IMR-90 (cell line): Measurements from ENCODE around the gene SMAP1. TPM values are rescaled to one million over a fixed set of nuclear protein-coding genes. Genes with fewer than 3 reads are reported as not detected.

Source experiments
- ATAC-seq: fragments of 200-7000 bp; cut with Tn5 transposase; 2 replicates; pipeline ENCODE4 v1.9.1; 2020; ENCODE audit warnings: low read depth, mild to moderate bottlenecking, moderate library complexity
- BruUV-seq: library from RNA; stranded (reverse); fragments of 400-500 nt; replicated peaks from 2 replicates; lab custom pipeline; 2021; lab: Mats Ljungman, UMichigan
- CTCF ChIA-PET: fragments of 300-600 bp; formaldehyde crosslinking; extraction: SDS; loops from one replicate; lab custom pipeline; 2021; ENCODE audit warnings: antibody characterized with exemption; lab: Yijun Ruan, JAX
- POLR2A ChIA-PET: fragments of 300-600 bp; sonication (Branson Sonifier 250); formaldehyde crosslinking; loops from one replicate; lab custom pipeline; 2022; ENCODE audit warnings: antibody characterized with exemption; ENCODE audit not compliant: unreplicated experiment; lab: Charles Lee
- DNase-seq: peaks from one replicate; pipeline ENCODE4 v3.0.0; 2013
- H2AFZ ChIP-seq: replicated peaks from 2 replicates; pipeline ENCODE3; 2013; ENCODE audit warnings: low read length, mild to moderate bottlenecking; ENCODE audit not compliant: poor library complexity
- H2AK5ac ChIP-seq: 2 replicates; pipeline ENCODE4 v1.6.1; 2013; ENCODE audit warnings: low read depth, low read length, inconsistent platforms
- H2AK9ac ChIP-seq: replicated peaks from 2 replicates; pipeline ENCODE3; 2013; ENCODE audit warnings: mild to moderate bottlenecking, low read depth, low read length, moderate library complexity; ENCODE audit not compliant: poor library complexity
- H2BK120ac ChIP-seq: 2 replicates; pipeline ENCODE4 v1.6.1; 2013; ENCODE audit warnings: low read depth, low read length, inconsistent platforms
- H2BK15ac ChIP-seq: 3 replicates; pipeline ENCODE4 v1.6.1; 2013; ENCODE audit warnings: low read depth, low read length, inconsistent platforms
- H2BK20ac ChIP-seq: 2 replicates; pipeline ENCODE4 v1.6.1; 2013; ENCODE audit warnings: low read depth, mild to moderate bottlenecking, inconsistent platforms, low read length, moderate library complexity
- H2BK5ac ChIP-seq: 2 replicates; pipeline ENCODE4 v1.6.1; 2013; ENCODE audit warnings: mild to moderate bottlenecking, low read depth, low read length, inconsistent platforms; ENCODE audit not compliant: poor library complexity, severe bottlenecking
- H3K14ac ChIP-seq: replicated peaks from 2 replicates; pipeline ENCODE4 v1.6.1; 2013; ENCODE audit warnings: low read depth, low read length, inconsistent platforms
- H3K18ac ChIP-seq: 2 replicates; pipeline ENCODE4 v1.6.1; 2013; ENCODE audit warnings: low read depth, low read length, control low read depth
- H3K23ac ChIP-seq: 2 replicates; pipeline ENCODE4 v1.6.1; 2013; ENCODE audit warnings: low read depth, low read length, inconsistent platforms
- H3K27ac ChIP-seq: 2 replicates; pipeline ENCODE4 v1.5.1; 2013; ENCODE audit warnings: mild to moderate bottlenecking, control low read depth, low read length; ENCODE audit not compliant: insufficient read depth
- H3K27me3 ChIP-seq: 2 replicates; pipeline ENCODE4 v1.6.1; 2013; ENCODE audit warnings: low read length; ENCODE audit not compliant: control insufficient read depth, insufficient read depth
- H3K36me3 ChIP-seq: 2 replicates; pipeline ENCODE4 v1.6.1; 2013; ENCODE audit warnings: low read length, mixed read lengths; ENCODE audit not compliant: control insufficient read depth, insufficient read depth
- H3K4ac ChIP-seq: 2 replicates; pipeline ENCODE4 v1.6.1; 2013; ENCODE audit warnings: low read depth, low read length, inconsistent platforms
- H3K4me1 ChIP-seq: 2 replicates; pipeline ENCODE4 v1.6.1; 2013; ENCODE audit warnings: low read length, mixed read lengths; ENCODE audit not compliant: control insufficient read depth, insufficient read depth
- H3K4me2 ChIP-seq: 2 replicates; pipeline ENCODE4 v1.6.1; 2013; ENCODE audit warnings: low read depth, mild to moderate bottlenecking, control low read depth, low read length, moderate library complexity
- H3K4me3 ChIP-seq: 2 replicates; pipeline ENCODE4 v1.5.1; 2013; ENCODE audit warnings: low read depth, mild to moderate bottlenecking, control low read depth, low read length, moderate library complexity; ENCODE audit not compliant: insufficient read depth
- H3K56ac ChIP-seq: 2 replicates; pipeline ENCODE4 v1.6.1; 2013; ENCODE audit warnings: low read length, inconsistent platforms; ENCODE audit not compliant: insufficient read depth; ENCODE audit errors: extremely low read depth
- H3K79me1 ChIP-seq, 2 experiments: 2 replicates each; pipeline ENCODE4 v1.6.1; 2013; ENCODE audit warnings: low read length in 2 of 2, inconsistent platforms in 1 of 2, low read depth in 1 of 2
- H3K9ac ChIP-seq: 2 replicates; pipeline ENCODE4 v1.6.1; 2013; ENCODE audit warnings: low read depth, low read length, control low read depth
- H3K9me1 ChIP-seq: 2 replicates; pipeline ENCODE4 v1.6.1; 2013; ENCODE audit warnings: low read length, inconsistent platforms; ENCODE audit not compliant: insufficient read depth
- H3K9me3 ChIP-seq: 2 replicates; pipeline ENCODE4 v1.6.1; 2013; ENCODE audit warnings: low read length; ENCODE audit not compliant: control insufficient read depth, insufficient read depth
- H4K20me1 ChIP-seq: 2 replicates; pipeline ENCODE4 v1.6.1; 2013; ENCODE audit warnings: low read length, inconsistent platforms; ENCODE audit not compliant: insufficient read depth
- H4K5ac ChIP-seq: 2 replicates; pipeline ENCODE4 v1.6.1; 2013; ENCODE audit warnings: mild to moderate bottlenecking, low read depth, low read length, control low read depth
- H4K8ac ChIP-seq, 2 experiments: 2 replicates each; pipeline ENCODE4 v1.6.1; 2013; ENCODE audit warnings: low read depth in 2 of 2, low read length in 2 of 2, control low read depth in 1 of 2, inconsistent platforms in 1 of 2
- H4K91ac ChIP-seq: 2 replicates; pipeline ENCODE4 v1.6.1; 2013; ENCODE audit warnings: low read depth, low read length, inconsistent platforms; ENCODE audit not compliant: insufficient read depth
- BHLHE40 ChIP-seq: fragments of 150-350 bp; IDR thresholded peaks from 2 replicates; pipeline ENCODE4 v1.6.1; 2016; ENCODE audit warnings: mild to moderate bottlenecking, low read depth, low read length
- CEBPB ChIP-seq: IDR thresholded peaks from 2 replicates; pipeline ENCODE4 v1.6.1; 2012; ENCODE audit warnings: low read depth, low read length, improper control_type of control experiment
- CHD1 ChIP-seq: IDR thresholded peaks from 2 replicates; pipeline ENCODE4 v1.6.1; 2012; ENCODE audit warnings: low read depth, low read length, improper control_type of control experiment
- CTCF ChIP-seq: conservative IDR thresholded peaks from 2 replicates; pipeline ENCODE4 v1.5.1; 2012; ENCODE audit warnings: mild to moderate bottlenecking, low read depth, low read length, improper control_type of control experiment
- ELK1 ChIP-seq: fragments of 150-350 bp; IDR thresholded peaks from 2 replicates; pipeline ENCODE4 v1.6.1; 2016; ENCODE audit warnings: low read depth, mild to moderate bottlenecking, low read length, moderate library complexity, borderline replicate concordance
- FOS ChIP-seq: fragments of 150-350 bp; IDR thresholded peaks from 2 replicates; pipeline ENCODE4 v1.6.1; 2016; ENCODE audit warnings: low read depth, low read length
- MAFK ChIP-seq: IDR thresholded peaks from 2 replicates; pipeline ENCODE4 v1.6.1; 2012; ENCODE audit warnings: low read depth, low read length, improper control_type of control experiment
- MAZ ChIP-seq: IDR thresholded peaks from 2 replicates; pipeline ENCODE4 v1.6.1; 2012; ENCODE audit warnings: low read depth, mild to moderate bottlenecking, low read length, improper control_type of control experiment, moderate library complexity, borderline replicate concordance
- MXI1 ChIP-seq: IDR thresholded peaks from 2 replicates; pipeline ENCODE4 v1.6.1; 2012; ENCODE audit warnings: low read depth, mild to moderate bottlenecking, low read length, moderate library complexity, borderline replicate concordance
- NFE2L2 ChIP-seq: fragments of 150-350 bp; IDR thresholded peaks from 2 replicates; pipeline ENCODE4 v1.6.1; 2016; ENCODE audit warnings: low read depth, mild to moderate bottlenecking, low read length
- POLR2A ChIP-seq: IDR thresholded peaks from 2 replicates; pipeline ENCODE4 v1.6.1; 2012; ENCODE audit warnings: mild to moderate bottlenecking, low read depth, low read length
- RAD21 ChIP-seq: IDR thresholded peaks from 2 replicates; pipeline ENCODE4 v1.6.1; 2012; ENCODE audit warnings: low read length, improper control_type of control experiment
- RCOR1 ChIP-seq: IDR thresholded peaks from 2 replicates; pipeline ENCODE4 v1.6.1; 2012; ENCODE audit warnings: mild to moderate bottlenecking, low read length, improper control_type of control experiment; ENCODE audit not compliant: insufficient replicate concordance
- RFX5 ChIP-seq: IDR thresholded peaks from 2 replicates; pipeline ENCODE4 v1.8.0; 2012; ENCODE audit warnings: low read depth, mild to moderate bottlenecking, low read length, moderate library complexity
- SMC3 ChIP-seq: fragments of 150-350 bp; IDR thresholded peaks from 2 replicates; pipeline ENCODE4 v1.6.1; 2016; ENCODE audit warnings: low read depth, mild to moderate bottlenecking, antibody characterized with exemption, low read length, moderate library complexity
- USF2 ChIP-seq: fragments of 150-350 bp; IDR thresholded peaks from 2 replicates; pipeline ENCODE4 v1.6.1; 2017; ENCODE audit warnings: mild to moderate bottlenecking, antibody characterized with exemption, low read length, low read depth
- WGBS, 2 experiments: methylation state at CpG; one replicate each; pipeline versions ENCODE4 v1.1.5 to v1.1.7; 2013; ENCODE audit warnings: missing lambda C conversion rate in 2 of 2; ENCODE audit not compliant: insufficient read length in 1 of 2; ENCODE audit errors: extremely low coverage in 2 of 2; 5-methylcytosine and 5-hydroxymethylcytosine counted together
- dilution Hi-C: fragments of 300-500 bp; cut with HindIII; formaldehyde crosslinking; loops from one replicate; pipeline ENCODE4 v1.14.3; 2018; ENCODE audit warnings: low sequenced_read_pairs; ENCODE audit not compliant: unreplicated experiment
- in situ Hi-C: fragments of 300-500 bp; cut with MboI; formaldehyde crosslinking; loops from 3 replicates; pipeline ENCODE4 v1.14.3; 2019; ENCODE audit warnings: low sequenced_read_pairs, inconsistent platforms, mixed read lengths
- intact Hi-C: fragments of 100-400 bp; cut with micrococcal nuclease; formaldehyde crosslinking; loops from 2 replicates; pipeline ENCODE4 v1.10.0; 2022
- polyA plus RNA-seq, 3 experiments: library from polyadenylated mRNA; depleted of rRNA; stranded (reverse); fragments of >200 nt; gene quantifications; 2 replicates each; pipeline ENCODE4 v1.2.3, GENCODE V29; 2012; ENCODE audit warnings: low replicate concordance in 1 of 3
- total RNA-seq: library from RNA; depleted of rRNA; stranded (reverse); fragments of >200 nt; gene quantifications from 2 replicates; pipeline ENCODE4 v1.2.3, GENCODE V29; 2012

SMAP1 gene
- total and polyA plus RNA-seq, 2 of the 4 experiments (the other 2 are of a cell fraction) = 14.8 to 16.7 TPM

- Histone ChIP-seq H2AK9ac (no peak overlapping the region), H3K9me1 (no peaks in the 10 kb centered on the region), H3K79me1 (no peaks in the 10 kb centered on the region), H3K4ac (no peak overlapping the region), H3K4me3 (no peak overlapping the region), H3K14ac (no peak overlapping the region), H3K4me2 (no peak overlapping the region), H4K5ac (no peak overlapping the region), H3K27ac (no peak overlapping the region), H3K9me3 (no peaks in the 10 kb centered on the region), H3K9ac (no peak overlapping the region), H4K91ac (no peak overlapping the region), H3K4me1 (no peaks in the 10 kb centered on the region), H2BK20ac (no peak overlapping the region), H3K18ac (no peak overlapping the region), H3K36me3 (no peaks in the 10 kb centered on the region), H2AK5ac (no peak overlapping the region), H2BK15ac (no peak overlapping the region), H2BK120ac (no peak overlapping the region), H2AFZ (no peak overlapping the region), H4K8ac (no peak overlapping the region), H4K20me1 (no peaks in the 10 kb centered on the region), H3K56ac (no peak overlapping the region), H2BK5ac (no peak overlapping the region), H3K23ac (no peak overlapping the region), H3K27me3 (no peaks in the 10 kb centered on the region; the same call in 1 of the 2 replicates)
- dilution Hi-C loops (no loop called here), intact Hi-C loops (no loop called here), in situ Hi-C loops (no loop called here)
- BruUV-seq = no TSS peak
- DNase-seq (no peak), ATAC-seq (no peak)
- ChIA-PET POLR2A (no interaction called here), CTCF (interaction anchor here (2.2 kb wide), 1 partner anchor 12 kb away, joined by 7 read pairs; no protein-coding TSS in a partner anchor)
- no peak for TF ChIP-seq POLR2A
- TF ChIP-seq RFX5 = no peak
- no peak for TF ChIP-seq MXI1
- TF ChIP-seq NFE2L2 = no peak
- TF ChIP-seq CHD1 = no peak
- no peak for TF ChIP-seq CEBPB
- no peak for TF ChIP-seq ELK1
- no peak for TF ChIP-seq RAD21
- no peak for TF ChIP-seq SMC3
- no peak for TF ChIP-seq BHLHE40
- no peak for TF ChIP-seq CTCF
- TF ChIP-seq MAFK = no peak
- no peak for TF ChIP-seq FOS
- TF ChIP-seq MAZ = no peak
- TF ChIP-seq RCOR1 = no peak
- no peak for TF ChIP-seq USF2
- WGBS, 2 experiments = no CpG with 5 or more reads among the region's 2 CpGs
These were observed 204.8 kb downstream of the SMAP1 start for GRCh38 chr6:70872469-70872868.
